ENCODE data around the gene HTR6. TPM values are rescaled to one million over a fixed set of nuclear protein-coding genes. Genes with fewer than 3 reads are reported as not detected.

The HTR6 gene
- total and polyA plus RNA-seq, 12 donors: not detected

DNA sequence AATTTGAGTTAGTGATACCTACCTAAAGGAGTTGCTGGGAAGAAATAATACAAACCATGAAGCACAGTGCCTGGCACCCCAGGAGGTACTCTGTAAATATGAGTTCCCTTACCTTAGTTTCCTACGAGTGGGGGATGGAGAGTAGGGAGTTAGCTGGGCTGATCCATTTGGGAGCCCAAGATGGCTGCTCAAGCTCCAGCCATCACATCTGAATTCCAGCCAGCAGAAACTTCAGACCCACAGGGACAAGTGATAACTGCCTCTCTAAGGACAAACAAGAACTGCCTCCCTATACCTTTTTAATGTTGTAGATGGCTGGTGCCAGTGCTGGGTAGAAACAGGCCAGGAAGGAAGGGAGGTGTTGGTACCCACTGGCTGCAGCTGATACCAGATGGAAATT lies 22.7 kb downstream of the HTR6 start:
- intact Hi-C loops (cut with DNase I): no loop called here
- no peak overlapping the region for H3K27ac ChIP-seq
- WGBS, 4 donors: 91 to 97% (median 95%) methylated on average over 1 of the region's 1 CpG
- H3K36me3 ChIP-seq (replicated peaks in 1 of 2): no peaks in the 10 kb centered on the region
- no peak for DNase-seq
- H3K9me3 ChIP-seq (replicated peaks in 1 of 3): no peaks in the 10 kb centered on the region
- no peaks in the 10 kb centered on the region for H3K4me1 ChIP-seq (replicated peaks in 1 of 2)
- H3K27me3 ChIP-seq: no peaks in the 10 kb centered on the region
- H3K4me3 ChIP-seq: no peak overlapping the region
- TF ChIP-seq CTCF (IDR thresholded peaks at IDR 0.05): no peak
- no peak for TF ChIP-seq POLR2A (IDR thresholded peaks at IDR 0.05)

GRCh38 chr1:19688041-19688842 lies 23.6 kb downstream of the HTR6 start:
- TF ChIP-seq CTCF (IDR thresholded peaks at IDR 0.05) (no peak), POLR2A (IDR thresholded peaks at IDR 0.05) (no peak)
- no peaks in the 10 kb centered on the region for H3K27me3 ChIP-seq
- 83 to 93% (median 88%) methylated on average over 11 to 19 of the region's 19 CpGs for WGBS, 4 donors
- DNase-seq: no peak
- no peak overlapping the region for H3K4me3 ChIP-seq
- intact Hi-C loops (cut with DNase I): no loop called here
- H3K9me3 ChIP-seq (replicated peaks in 1 of 3): no peaks in the 10 kb centered on the region
- H3K36me3 ChIP-seq (replicated peaks in 1 of 2): peaks cover 0 to 1% of the 10 kb centered on the region in 2 donors
- H3K4me1 ChIP-seq (replicated peaks in 1 of 2): no peaks in the 10 kb centered on the region
- H3K27ac ChIP-seq: no peak overlapping the region

DNA sequence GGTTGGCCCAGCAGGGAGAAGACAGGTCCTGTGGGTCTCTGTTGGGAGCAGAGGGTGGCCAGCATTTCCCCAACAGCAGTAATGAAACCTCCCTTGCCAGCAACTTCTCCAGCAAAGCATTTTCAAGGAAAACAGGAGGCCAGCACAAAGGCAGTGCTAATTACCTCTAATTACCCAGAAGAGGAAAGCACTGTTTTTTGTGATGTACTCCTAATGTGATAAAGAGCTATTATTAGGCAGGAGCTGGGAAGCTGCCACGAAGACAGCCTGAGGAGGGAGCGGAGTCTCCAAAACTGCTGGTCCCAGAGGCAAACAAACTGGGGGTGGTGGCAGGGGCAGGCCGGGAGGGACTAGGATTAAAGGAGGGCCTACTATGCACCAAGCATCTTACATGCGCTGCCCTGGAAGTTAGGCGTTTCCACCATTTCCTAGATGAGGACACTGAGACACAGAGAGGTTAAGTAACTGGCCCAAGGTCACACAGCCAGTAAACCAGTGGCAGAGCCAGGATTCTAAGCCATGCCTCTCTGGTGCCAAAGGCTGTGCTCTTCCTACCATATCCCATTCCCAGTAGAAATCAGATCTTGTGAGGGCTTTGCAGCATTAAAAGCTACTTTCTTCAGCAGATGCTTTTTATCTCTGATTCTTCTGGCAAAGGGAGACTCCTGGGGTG lies 24.5 kb downstream of the HTR6 start:
- Histone ChIP-seq H3K4me3 (no peak overlapping the region), H3K27ac (no peak overlapping the region), H3K27me3 (no peaks in the 10 kb centered on the region), H3K9me3 (replicated peaks in 1 of 3) (no peaks in the 10 kb centered on the region), H3K36me3 (replicated peaks in 1 of 2) (peaks cover 0 to 9% of the 10 kb centered on the region in 2 donors), H3K4me1 (replicated peaks in 1 of 2) (no peaks in the 10 kb centered on the region)
- TF ChIP-seq CTCF (IDR thresholded peaks at IDR 0.05) (no peak), POLR2A (IDR thresholded peaks at IDR 0.05) (no peak)
- no peak for DNase-seq
- intact Hi-C loops (cut with DNase I): no loop called here
- 85 to 88% (median 86%) methylated on average over 5 of the region's 5 CpGs for whole genome bisulfite sequencing, 4 donors

DNA sequence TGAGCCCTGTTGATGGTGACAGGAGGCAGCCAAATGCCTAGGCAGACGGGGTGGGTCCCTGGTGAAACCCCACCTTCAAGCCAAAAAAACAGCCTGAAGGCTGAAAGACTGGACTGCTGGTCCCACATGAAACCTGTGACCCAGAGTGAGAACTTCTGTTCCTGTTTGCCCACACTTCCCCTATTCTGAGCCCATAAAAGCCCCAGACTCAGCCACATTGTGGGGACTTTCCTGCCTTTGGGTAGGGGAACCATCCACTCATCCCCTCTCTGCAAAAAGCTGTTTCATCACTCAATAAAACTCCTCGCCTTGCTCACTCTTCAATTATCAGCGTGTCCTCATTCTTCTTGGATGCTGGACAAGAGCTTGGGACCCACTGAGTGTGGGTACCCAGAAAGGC lies 25.2 kb downstream of the HTR6 start:
- no peaks in the 10 kb centered on the region for H3K27me3 ChIP-seq
- no peak overlapping the region for H3K4me3 ChIP-seq
- no peak for DNase-seq
- no peak overlapping the region for H3K27ac ChIP-seq
- WGBS, 4 donors: 94 to 99% (median 97%) methylated on average over 2 to 3 of the region's 3 CpGs
- H3K4me1 ChIP-seq (replicated peaks in 1 of 2): no peaks in the 10 kb centered on the region
- no peak for TF ChIP-seq CTCF (IDR thresholded peaks at IDR 0.05)
- no peak for TF ChIP-seq POLR2A (IDR thresholded peaks at IDR 0.05)
- intact Hi-C loops (cut with DNase I): no loop called here
- peaks cover 0 to 14% of the 10 kb centered on the region in 2 donors for H3K36me3 ChIP-seq (replicated peaks in 1 of 2)
- H3K9me3 ChIP-seq (replicated peaks in 1 of 3): no peaks in the 10 kb centered on the region
